NCI-H187 treated with DMSO at 0.1 percent for 48 hours (cell line): Measurements from ENCODE around the gene TUBB2A.
"Not testable (repeated sequence)": the region's sequence is repeated elsewhere in the genome, so short reads cannot be mapped to it uniquely, and the experiment has no call there.

Experiments used
- DNase-seq: peaks from one replicate; lab custom pipeline; 2025; lab: John Stamatoyannopoulos, UW

Gene TUBB2A

DNA sequence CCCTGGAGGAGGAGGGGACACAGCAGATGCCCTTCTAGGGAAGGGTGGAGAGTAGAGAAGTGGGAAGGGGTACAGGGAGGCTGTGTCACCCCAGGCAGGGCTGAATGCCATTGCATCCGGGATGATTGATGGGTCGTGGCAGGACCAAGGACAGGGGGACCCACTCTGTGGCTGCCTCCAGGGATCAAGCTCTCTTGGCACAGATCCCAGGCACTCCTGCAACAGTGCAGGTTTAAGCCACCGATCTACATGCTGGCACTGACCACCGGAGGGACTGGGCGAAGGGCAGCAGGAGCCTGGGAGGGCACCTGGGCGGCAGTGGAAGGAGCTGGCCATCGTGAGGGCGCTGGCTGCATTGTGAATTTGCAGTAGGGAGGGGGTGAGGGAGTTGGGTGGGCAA is 22.6 kb upstream of the TUBB2A start:
- DNase-seq, result not testable (repeated sequence)

DNA sequence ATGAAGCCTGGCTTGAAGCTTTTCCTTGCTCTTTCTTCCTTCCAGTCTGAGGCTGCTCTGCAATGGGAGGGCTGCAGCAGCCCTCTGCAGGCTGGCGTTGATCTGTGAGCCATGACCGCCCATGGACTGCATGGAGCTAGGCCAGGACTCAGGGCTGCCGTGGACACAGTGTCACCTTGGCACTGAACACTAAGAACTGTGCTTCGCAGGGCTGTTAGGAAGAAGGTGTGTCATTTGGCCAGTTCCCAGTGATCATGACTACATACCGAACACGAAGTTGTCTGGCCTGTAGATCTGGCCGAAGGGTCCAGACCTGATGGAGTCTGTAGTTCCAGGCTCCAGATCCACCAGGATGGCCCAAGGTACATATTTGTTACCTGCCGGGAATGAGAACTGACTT is 21.3 kb upstream of the TUBB2A start:
- DNase-seq, result not testable (repeated sequence)

DNA sequence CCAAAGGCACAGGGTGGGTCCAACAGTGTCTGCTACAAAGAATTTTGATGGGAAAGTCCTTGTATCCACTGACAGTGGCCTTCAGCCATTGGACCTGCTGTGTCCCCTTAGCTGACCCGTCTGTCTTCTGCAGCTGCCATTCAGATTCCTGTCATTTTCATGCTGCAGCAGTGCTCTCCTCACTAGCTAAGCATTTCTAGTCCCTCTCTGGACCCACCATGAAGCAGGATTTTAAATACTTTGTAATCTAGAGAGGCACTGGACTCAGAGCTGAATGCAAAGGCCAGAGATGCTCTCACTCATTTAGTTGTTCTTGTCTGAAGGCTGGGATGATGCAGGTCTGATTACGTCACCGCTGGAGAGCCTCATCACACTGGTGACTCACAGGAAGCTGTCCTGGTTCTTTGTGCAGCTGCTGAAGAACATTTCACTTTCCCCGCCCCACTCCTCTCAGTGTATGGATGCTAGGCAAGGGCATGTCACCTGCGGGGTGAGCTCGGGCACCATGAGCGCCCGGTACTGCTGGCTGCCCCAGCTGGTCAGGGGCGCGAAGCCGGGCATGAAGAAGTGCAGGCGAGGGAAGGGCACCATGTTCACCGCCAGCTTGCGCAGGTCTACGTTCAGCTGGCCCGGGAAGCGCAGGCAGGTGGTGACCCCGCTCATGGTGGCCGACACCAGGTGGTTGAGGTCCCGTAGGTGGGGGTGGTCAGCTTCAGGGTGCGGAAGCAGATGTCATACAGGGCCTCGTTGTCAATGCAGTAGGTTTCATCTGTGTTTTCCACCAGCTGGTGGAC is 19.4 kb upstream of the TUBB2A start:
- no peak for DNase-seq

DNA sequence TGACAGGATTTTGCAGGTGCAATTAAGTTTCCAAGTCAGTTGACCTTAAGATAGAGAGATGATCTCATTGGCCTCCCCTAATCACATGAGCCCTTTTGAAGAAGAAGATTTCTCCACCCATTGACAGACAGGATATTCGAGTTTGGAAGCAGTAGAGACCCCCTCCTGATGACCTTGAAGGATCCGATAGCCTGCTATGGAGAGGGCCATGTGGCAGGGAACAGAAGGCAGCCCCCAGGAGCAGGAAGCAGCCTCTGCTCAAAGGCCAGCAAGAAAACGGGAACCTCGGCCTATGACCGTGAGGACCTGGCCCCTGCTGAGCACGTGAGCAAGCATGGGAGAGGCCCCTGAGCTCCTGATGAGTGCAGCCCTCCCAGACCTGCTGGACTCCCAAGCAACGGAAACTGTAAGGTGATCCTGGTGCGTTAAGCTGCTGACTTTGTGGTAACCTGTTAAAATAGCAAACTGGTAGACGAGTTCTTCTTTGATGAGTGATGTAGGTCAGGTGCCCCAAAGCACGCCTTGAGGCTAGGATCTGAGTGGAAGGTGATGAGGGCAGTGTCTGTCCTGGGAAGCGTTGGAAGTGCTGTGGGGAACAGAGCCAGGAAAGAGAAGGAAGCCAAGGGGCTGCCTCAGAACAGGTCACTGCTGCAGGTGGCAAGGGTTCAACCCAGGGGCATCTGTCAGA is 18.5 kb upstream of the TUBB2A start:
- DNase-seq, result no peak

DNA sequence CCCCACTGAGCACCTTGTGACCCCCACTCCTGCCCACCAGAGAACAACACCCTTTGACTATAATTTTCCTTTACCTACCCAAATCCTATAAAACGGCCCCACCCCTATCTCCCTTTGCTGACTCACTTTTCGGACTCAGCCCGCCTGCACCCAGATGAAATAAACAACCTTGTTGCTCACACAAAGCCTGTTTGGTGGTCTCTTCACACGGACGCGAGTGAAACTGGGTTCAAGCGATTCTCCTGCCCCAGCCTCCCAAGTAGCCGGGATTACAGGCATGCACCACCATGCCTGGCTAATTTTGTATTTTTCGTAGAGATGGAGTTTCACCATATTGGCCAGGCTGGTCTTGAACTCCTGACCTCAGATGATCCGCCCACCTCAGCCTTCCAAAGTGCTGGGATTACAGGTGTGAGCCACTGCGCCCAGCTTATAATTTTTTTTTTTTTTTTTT is 16.3 kb upstream of the TUBB2A start:
- not testable (repeated sequence) for DNase-seq

DNA sequence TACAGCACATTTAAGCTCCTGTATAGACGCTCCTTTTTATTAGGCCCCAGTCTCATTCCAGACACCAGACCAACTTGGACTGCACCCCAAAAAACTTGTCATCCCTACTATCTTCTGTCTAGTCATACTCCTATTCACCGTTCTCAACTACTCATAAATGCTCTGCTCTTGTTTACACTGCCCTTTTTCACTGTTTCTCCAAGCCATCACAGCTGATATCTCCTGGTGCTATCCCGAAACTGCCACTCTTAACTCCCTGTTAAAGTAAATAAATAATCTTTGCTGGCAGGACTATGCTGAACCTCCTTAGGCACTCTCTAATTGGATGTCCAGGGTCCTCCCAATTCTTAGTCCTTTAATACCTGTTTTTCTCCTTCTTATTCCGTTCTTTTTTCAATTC is 15.4 kb upstream of the TUBB2A start:
- not testable (repeated sequence) for DNase-seq

DNA sequence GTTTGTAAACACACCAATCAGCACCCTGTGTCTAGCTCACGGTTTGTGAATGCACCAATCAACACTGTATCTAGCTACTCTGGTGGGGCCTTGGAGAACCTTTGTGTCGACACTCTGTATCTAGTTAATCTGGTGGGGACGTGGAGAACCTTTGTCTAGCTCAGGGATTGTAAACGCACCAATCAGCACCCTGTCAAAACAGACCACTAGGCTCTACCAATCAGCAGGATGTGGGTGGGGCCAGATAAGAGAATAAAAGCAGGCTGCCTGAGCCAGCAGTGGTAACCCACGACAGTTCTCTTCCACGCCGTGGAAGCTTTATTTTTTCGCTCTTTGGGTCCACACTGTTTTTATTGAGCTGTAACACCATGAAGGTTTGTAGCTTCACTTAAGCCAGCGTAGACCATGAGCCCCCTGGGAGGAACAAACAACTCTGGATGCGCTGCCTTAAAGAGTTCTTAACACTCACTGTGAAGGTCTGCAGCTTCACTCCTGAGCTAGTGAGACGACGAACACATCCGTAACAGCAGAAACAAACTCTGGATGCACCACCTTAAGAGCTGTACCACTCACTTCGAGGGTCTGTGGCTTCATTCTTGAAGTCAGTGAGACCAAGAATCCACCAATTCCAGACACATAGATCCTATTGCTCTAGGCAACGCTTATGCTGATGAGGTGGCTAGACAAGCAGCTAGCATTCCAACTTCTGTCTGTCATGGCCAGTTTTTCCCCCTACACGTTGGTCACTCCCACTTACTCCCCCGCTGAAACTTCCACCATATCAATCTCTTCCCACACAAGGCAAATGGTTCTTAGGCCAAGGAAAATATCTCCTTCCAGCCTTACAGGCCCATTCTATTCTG is 14.2 kb upstream of the TUBB2A start:
- DNase-seq, result not testable (repeated sequence)

DNA sequence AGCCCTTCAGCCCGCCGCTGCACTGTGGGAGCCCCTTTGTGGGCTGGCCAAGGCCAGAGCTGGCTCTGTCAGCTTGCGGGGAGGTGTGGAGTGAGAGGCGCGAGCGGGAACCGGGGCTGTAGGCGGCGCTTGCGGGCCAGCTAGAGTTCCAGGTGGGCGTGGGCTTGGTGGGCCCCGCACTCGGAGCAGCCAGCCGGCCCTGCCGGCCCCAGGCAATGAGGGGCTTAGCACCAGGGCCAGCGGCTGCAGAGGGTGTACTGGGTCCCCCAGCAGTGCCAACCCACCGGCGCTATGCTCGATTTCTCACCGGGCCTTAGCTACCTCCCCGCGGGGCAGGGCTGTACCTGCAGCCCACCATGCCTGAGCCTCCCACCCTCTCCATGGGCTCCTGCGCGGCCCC is 13.3 kb upstream of the TUBB2A start:
- not testable (repeated sequence) for DNase-seq

GRCh38 chr6:3168046-3168445 is 10.7 kb upstream of the TUBB2A start:
- not testable (repeated sequence) for DNase-seq

DNA sequence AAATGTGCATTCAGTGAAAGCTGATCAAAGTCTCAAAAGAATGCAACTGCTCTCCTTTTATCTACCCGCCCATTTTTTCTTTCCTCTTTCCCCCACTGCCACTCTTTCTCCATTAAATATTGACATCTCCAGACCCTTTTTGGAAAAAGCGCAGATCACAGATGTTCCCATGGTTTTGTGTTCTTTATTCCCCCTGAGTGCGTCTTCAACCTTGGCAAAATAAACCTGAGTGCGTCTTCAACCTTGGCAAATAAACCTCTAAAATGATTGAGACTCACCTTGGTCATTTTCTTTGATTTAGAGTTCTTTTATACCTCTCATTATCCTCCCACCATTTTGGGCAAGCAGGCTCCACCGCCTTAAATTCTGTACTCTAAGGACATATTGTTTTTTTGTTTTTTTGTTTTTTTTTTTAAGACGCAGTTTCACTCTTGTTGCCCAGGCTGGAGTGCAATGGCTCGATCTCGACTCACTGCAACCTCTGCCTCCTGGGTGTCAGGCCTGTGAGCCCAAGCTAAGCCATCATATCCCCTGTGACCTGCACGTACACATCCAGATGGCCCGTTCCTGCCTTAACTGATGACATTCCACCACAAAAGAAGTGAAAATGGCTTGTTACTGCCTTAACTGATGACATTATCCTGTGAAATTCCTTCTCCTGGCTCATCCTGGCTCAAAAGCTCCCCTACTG is 9.3 kb upstream of the TUBB2A start:
- DNase-seq, result not testable (repeated sequence)

DNA sequence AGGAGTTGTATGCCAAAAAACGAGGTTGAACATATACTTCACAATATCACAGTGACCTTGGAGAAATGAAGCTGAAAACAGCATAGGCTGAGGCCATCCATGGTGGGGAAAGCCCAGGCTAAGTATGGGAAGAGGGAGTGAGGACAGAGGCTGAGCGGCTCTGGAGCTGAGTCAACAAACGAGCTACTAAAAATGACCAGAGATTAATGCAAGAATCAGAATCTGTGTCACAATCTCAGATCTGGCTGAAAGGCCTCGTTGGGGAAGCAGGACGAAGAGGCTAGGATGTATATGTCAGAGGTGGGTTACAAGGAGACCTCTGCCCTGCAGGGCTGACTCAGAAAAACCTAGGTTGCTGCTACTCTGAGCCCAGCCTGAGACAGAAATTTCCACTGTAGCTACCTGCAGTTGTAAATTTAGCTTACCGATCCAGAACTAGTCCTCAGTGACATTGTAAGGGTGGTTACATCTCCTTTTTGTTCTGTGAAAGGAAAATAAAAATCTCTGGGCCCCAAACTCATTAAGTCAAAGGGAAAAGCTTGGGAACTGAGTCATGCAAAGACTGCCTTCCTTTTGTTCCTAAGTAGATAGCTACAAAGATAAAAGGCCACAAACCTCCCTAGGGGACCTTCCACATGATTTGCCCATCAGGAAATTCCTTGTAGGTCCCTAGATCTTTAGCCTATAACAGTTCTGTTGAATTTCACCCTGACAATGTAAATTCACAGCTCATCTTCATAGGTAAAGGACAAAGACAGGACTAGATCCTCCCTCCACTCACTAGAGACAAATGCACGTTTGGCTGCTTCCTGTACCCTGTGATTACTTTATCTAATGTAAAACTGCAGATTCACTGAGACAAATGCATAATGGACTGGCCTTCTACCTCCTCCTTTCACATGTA is 8.5 kb upstream of the TUBB2A start:
- DNase-seq, result no peak

GRCh38 chr6:3164388-3164787 is 7.0 kb upstream of the TUBB2A start:
- no peak for DNase-seq

DNA sequence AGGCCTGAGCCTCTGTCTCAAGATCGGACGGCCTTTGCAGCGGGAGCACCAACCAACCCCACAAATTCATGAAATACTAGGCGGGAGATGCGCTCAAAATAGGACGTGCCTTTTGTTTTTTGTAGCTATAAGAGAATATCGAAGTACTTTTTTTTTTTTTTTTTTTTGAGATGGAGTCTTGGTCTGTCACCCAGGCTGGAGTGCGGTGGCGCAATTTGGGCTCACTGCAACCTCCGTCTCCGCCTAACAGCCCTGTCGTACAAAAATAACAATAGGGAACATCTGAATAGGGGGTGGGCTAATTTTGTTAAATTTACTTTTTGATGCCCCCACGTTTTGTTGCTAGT is 5.9 kb upstream of the TUBB2A start:
- DNase-seq, result no peak

- no peak for DNase-seq
Observed at GRCh38 chr6:3162565-3163247, 5.4 kb upstream of the TUBB2A start.

- no peak for DNase-seq
Observed at GRCh38 chr6:3162067-3162497, 4.7 kb upstream of the TUBB2A start.

GRCh38 chr6:3159805-3160781 is 2.7 kb upstream of the TUBB2A start:
- no peak for DNase-seq

- DNase-seq, result not testable (repeated sequence)
Observed at GRCh38 chr6:3156184-3157130, 887 bp downstream of the TUBB2A start.

DNA sequence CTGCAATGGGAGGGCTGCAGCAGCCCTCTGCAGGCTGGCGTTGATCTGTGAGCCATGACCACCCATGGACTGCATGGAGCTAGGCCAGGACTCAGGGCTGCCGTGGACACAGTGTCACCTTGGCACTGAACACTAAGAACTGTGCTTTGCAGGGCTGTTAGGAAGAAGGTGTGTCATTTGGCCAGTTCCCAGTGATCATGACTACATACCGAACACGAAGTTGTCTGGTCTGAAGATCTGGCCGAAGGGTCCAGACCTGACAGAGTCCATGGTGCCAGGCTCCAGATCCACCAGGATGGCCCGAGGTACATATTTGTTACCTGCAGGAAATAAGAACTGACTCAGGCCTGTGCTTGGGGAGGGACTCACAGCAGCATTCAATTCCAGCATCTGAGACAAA is 1.9 kb downstream of the TUBB2A start:
- not testable (repeated sequence) for DNase-seq
